SHP77 treated with DMSO at 0.1 percent for 48 hours (cell line): ENCODE data around the gene GNAQ.
"Not testable (repeated sequence)": the region's sequence is repeated elsewhere in the genome, so short reads cannot be mapped to it uniquely, and the experiment has no call there.

Experiments
- DNase-seq: peaks from one replicate; lab custom pipeline; 2025; lab: John Stamatoyannopoulos, UW

GNAQ gene

GRCh38 chr9:77690723-77691122, 340.9 kb downstream of the GNAQ start:
- DNase-seq, result not testable (repeated sequence)

DNA sequence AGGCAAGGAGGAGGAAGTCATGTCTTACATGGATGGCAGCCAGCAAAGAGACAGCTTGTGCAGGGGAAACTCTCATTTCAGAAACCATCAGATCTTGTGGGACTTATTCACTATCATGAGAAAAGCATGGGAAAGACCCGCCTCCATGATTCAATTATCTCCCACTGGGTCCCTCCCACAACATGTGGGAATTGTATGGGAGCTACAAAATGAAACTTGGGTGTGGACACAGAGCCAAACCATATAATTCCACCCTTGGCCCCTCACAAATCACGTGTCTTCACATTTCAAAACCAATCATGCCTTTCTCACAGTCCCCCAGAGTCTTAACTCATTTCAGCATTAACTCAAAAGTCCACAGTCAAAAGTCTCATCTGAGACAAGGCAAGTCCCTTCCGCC, 341.5 kb downstream of the GNAQ start:
- DNase-seq, result not testable (repeated sequence)

DNA sequence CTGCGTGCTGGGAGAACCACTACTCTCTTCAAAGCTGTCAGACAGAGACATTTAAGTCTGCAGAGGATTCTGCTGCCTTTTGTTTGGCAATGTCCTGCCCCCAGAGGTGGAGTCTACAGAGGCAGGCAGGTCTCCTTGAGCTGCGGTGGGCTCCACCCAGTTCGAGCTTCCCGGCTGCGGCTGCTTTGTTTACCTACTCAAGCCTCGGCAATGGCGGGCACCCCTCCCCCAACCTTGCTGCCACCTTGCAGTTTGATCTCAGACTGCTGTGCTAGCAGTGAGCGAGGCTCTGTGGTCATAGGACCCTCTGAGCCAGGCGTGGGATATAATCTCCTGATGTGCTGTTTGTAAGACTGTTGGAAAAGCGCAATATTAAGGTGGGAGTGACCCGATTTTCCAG, 343.9 kb downstream of the GNAQ start:
- not testable (repeated sequence) for DNase-seq

DNA sequence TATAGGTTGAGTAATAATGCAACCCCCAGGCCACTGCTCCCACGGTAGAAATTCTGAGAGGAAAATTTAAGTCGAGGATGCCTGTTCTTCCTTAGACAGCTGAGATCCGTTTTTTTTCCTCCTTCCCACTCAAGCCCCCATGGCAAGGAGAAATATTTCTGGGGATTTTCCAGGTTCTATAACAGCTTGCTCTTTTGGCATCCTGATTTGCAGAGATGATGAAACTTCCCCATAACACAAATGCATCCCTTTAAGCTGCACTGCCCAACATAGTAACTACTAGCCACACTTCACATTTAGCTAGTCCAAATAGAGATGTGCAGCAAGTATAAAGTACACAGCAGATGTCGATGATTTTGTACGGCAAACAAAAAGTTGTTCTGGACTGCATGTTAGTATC, 351.0 kb downstream of the GNAQ start:
- no peak for DNase-seq

DNA sequence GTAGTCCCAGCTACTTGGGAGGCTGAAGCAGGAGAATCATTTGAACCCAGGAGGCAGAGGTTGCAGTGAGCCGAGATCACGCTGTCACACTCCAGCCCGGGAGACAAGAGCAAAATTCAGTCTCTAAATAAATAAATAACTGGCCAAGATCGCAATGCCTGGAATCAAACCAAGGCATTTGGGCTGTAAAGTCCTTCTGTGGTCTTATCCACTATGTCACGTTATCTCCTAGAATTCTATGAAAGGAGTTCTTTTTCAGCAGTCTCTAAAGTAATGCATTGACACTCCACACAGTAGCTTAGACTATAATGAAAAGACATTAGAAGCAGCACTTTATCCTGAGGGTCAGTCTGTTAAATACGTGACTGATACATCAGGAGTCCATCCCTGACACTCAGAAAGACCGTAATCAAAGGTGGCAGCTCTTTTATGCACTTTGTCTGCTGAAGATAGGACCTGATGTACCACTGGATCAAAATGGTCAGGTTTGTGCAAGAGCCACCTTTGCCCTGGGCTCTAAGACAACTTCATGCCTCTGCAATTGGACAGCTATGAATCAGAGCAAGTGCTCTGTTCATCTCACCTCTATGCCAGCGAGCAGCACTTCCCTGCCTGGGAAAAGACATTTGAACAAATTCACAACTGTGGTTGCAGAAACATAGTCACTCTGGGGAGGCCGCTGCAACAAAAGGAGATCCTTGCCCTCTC, 351.8 kb downstream of the GNAQ start:
- no peak for DNase-seq

- DNase-seq, result no peak
Measured at GRCh38 chr9:77679088-77679487, 352.5 kb downstream of the GNAQ start.

DNA sequence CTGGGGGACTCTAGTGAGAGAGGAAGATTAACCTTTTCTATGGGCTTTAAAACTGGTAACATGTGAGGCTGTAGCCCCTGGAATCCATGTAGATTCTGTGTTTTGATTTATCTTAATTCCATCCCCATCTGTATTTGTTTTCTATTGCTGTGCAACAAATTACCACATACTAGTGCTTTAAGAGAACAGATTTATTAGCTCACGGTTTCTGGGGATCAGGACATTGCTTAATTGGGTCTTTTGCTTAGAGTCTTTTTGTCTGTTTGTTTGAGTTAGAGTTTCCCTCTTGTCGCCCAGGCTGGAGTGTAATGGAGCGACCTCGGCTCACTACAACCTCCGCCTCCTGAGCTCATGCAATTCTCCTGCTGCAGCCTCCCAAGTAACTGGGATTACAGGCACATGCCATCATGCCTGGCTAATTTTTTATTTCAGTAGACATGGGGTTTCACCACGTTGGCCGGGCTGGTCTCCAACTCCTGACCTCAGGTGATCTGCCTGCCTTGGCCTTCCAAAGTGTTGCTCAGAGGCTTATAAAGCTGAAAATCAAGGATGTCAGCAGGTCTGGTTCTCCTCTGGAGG, 353.6 kb downstream of the GNAQ start:
- no peak for DNase-seq

DNA sequence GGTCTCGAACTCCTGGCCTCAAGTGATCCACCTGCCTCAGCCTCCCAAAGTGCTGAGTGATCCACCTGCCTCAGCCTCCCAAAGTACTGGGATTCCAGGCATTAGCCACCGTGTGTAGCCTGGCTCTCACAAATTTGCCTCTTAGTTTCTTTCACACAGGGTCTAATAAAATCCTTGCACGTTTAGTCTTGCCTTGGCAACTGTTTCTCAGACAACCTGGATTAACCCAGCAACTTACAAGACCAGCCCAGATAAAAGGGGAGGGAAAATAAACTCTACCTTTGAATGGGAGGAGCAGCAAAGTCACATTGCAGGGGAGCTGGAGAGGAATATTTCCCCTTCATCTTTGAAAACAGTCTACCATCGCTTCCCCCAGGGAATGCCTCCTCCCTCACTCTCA, 354.2 kb downstream of the GNAQ start:
- DNase-seq, result no peak

DNA sequence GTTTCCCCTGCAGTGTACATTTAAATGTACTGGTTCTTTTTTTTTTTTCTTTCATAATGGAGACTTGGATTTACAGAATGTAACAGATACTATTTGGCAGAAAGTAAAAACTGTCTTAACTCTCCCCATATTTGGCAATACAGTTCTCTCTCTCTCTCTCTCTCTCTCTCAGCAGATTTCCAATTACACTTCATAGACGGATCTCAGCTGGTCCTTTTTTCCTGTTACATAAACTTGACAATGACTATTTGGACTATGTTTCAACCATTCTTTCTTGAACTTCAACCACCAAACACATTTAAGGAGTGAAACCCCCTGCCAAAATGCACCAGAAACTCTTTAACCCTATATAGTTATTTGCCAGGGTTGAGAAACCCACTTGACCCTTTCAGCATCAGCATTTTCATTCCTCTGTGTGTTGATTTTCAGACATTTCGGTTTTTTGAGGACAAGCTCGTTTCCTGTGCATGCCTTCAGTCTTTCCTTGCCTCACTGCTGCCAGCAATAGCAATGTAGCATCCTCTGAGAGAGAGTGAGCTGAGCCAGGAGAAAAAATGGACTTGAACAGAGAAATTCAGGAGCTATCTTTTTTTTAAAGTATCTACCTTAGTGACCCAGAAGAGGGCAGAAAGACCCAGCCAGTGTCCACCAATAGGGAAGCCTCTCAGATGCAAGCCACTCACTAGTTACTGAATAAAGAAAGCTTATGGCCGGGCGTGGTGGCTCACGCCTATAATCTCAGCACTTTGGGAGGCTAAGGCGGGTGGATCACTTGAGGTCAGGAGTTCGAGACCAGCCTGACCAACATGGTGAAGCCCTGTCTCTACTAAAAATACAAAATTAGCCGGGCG, 357.4 kb downstream of the GNAQ start:
- DNase-seq, result no peak

DNA sequence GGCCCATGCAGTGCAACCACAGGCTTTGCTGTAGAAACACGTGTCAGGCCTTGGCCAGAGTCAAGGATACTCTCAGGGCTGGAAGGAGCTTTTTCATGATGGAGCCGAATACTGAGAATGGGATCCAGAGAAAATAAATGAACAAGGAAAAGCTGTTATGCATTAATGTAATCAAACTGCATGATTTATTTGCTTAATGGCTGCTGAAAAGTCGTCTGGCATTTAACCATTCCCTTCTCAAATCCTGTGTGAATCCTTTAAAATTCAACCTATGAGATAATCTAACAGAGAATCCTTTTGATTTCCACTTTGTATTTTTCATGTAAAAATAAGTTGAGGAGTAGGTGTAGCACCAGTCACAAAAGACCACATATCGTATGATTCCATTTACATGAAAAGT, 359.4 kb downstream of the GNAQ start:
- DNase-seq, result no peak

DNA sequence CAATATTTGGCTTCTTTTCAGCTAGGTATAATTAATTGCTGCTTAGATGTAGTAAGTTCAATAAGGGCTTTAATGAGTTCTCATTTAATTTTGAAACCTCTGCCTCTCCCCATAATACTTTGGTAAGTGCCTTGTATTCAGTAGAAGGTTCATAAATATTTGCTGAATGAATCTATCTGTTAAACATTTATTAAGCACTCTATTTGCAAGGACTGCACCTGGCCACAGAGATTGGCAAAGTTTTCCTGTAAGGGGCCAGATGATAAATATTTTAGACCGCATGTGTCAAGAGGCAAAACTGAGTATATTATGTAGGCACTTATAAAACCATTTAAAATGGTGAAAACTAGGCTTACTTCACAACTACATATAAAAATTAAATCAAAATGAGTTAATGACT, 364.5 kb downstream of the GNAQ start:
- no peak for DNase-seq
